ENCODE results near the gene SNRK. TPM values are rescaled to one million over a fixed set of nuclear protein-coding genes. Genes with fewer than 3 reads are reported as not detected.

The SNRK gene
- total and polyA plus RNA-seq, 2 experiments from 2014 or later: 5.5 to 18.8 TPM

GRCh38 chr3:43372809-43373559 lies 86.6 kb downstream of the SNRK start:
- peak overlapping the region; percentile 28; the same call in 1 of the 3 replicates for H3K4me3 Mint-ChIP-seq
- H3K27me3 ChIP-seq (ENCODE audit: insufficient read depth): no peaks in the 10 kb centered on the region

GRCh38 chr3:43373560-43373928 lies 87.2 kb downstream of the SNRK start:
- DNase-seq (ENCODE audit: low spot score): no peak
- H3K27me3 ChIP-seq (ENCODE audit: insufficient read depth): no peaks in the 10 kb centered on the region
- H3K27me3 Mint-ChIP-seq (ENCODE audit: insufficient read depth, low read depth, poor library complexity): peaks cover 2% of the 10 kb centered on the region
- no peaks in the 10 kb centered on the region; the same call in 1 of the 2 replicates for H3K9me2 ChIP-seq (ENCODE audit: insufficient read depth)
- no peak overlapping the region for H2AFZ ChIP-seq
- H3K9me3 Mint-ChIP-seq: no peaks in the 10 kb centered on the region
- H4K20me1 ChIP-seq (replicated peaks; ENCODE audit: insufficient read depth): no peaks in the 10 kb centered on the region
- H3K4me2 ChIP-seq: peak overlapping the region; percentile 53
- H3F3A ChIP-seq (replicated peaks; ENCODE audit: low read depth): no peaks in the 10 kb centered on the region; the same call in 1 of the 2 replicates
- TF ChIP-seq ETS1 (IDR thresholded peaks at IDR 0.05): no peak
- no peaks in the 10 kb centered on the region for H3K36me3 ChIP-seq (ENCODE audit: insufficient read depth)
- ATAC-seq: no peak
- H3K36me3 Mint-ChIP-seq (ENCODE audit: low read depth): no peaks in the 10 kb centered on the region
- H3K79me2 ChIP-seq (replicated peaks; ENCODE audit: insufficient read depth): no peaks in the 10 kb centered on the region
- H3K4me1 ChIP-seq (ENCODE audit: insufficient read depth): peaks cover 17% of the 10 kb centered on the region
- no peak overlapping the region for H3K4me3 Mint-ChIP-seq
- H3K27ac Mint-ChIP-seq: peak overlapping the region; percentile 95; the same call in 1 of the 2 replicates
- H3K27ac ChIP-seq (ENCODE audit: low read depth): peak overlapping the region; percentile 80
- H3K4me1 Mint-ChIP-seq: peaks cover 29% of the 10 kb centered on the region
- H3K4me3 ChIP-seq: no peak overlapping the region; the same call in 1 of the 2 replicates

More at GRCh38 chr3:43372809-43373559, 86.6 kb downstream of the SNRK start:
- peak; percentile 72 for ATAC-seq
- Histone ChIP-seq H2AFZ (no peak overlapping the region), H3K79me2 (replicated peaks; ENCODE audit: insufficient read depth) (no peaks in the 10 kb centered on the region), H3K9me2 (ENCODE audit: insufficient read depth) (no peaks in the 10 kb centered on the region; the same call in 1 of the 2 replicates), H3F3A (replicated peaks; ENCODE audit: low read depth) (no peaks in the 10 kb centered on the region; the same call in 1 of the 2 replicates), H3K4me3 (peak overlapping the region; percentile 23; the same call in 1 of the 2 replicates), H3K4me2 (peak overlapping the region; percentile 53), H4K20me1 (replicated peaks; ENCODE audit: insufficient read depth) (no peaks in the 10 kb centered on the region), H3K27ac (ENCODE audit: low read depth) (peak overlapping the region; percentile 80), H3K36me3 (ENCODE audit: insufficient read depth) (no peaks in the 10 kb centered on the region), H3K4me1 (ENCODE audit: insufficient read depth) (peaks cover 17% of the 10 kb centered on the region)
- Mint-ChIP-seq H3K27ac (peak overlapping the region; percentile 95), H3K9me3 (no peaks in the 10 kb centered on the region), H3K36me3 (ENCODE audit: low read depth) (no peaks in the 10 kb centered on the region), H3K27me3 (ENCODE audit: insufficient read depth, low read depth, poor library complexity) (peaks cover 6% of the 10 kb centered on the region), H3K4me1 (peaks cover 27% of the 10 kb centered on the region)
- peak; percentile 72 for DNase-seq (ENCODE audit: low spot score)
- TF ChIP-seq CREB1 (CRISPR knock-in tag; IDR thresholded peaks at IDR 0.05; ENCODE audit: low read depth) (no peak), EZH2 (IDR thresholded peaks at IDR 0.05; ENCODE audit: low read depth, unreplicated experiment) (no peak), NANOG (IDR thresholded peaks at IDR 0.05; ENCODE audit: borderline replicate concordance) (no peak), EZH2phosphoT487 (IDR thresholded peaks at IDR 0.05; ENCODE audit: unreplicated experiment) (no peak), ZNF331 (CRISPR knock-in tag; IDR thresholded peaks at IDR 0.05; ENCODE audit: low read depth) (no peak), ETS1 (IDR thresholded peaks at IDR 0.05) (no peak), STAT1 (IDR thresholded peaks at IDR 0.05; ENCODE audit: unreplicated experiment) (no peak), ZNF114 (CRISPR knock-in tag; IDR thresholded peaks at IDR 0.05) (no peak), POLR2AphosphoS5 (IDR thresholded peaks at IDR 0.05; ENCODE audit: low read depth) (no peak), CTCF (conservative IDR thresholded peaks at IDR 0.05; ENCODE audit: low read depth in 2 of 2) (no peak)

All from GM23338 (cell line).